ENCODE data around the gene NUDT4. TPM values are rescaled to one million over a fixed set of nuclear protein-coding genes. Genes with fewer than 3 reads are reported as not detected.

Gene NUDT4
- total RNA-seq, 2 experiments from 2014 or later, result 52.2 to 53.1 TPM

DNA sequence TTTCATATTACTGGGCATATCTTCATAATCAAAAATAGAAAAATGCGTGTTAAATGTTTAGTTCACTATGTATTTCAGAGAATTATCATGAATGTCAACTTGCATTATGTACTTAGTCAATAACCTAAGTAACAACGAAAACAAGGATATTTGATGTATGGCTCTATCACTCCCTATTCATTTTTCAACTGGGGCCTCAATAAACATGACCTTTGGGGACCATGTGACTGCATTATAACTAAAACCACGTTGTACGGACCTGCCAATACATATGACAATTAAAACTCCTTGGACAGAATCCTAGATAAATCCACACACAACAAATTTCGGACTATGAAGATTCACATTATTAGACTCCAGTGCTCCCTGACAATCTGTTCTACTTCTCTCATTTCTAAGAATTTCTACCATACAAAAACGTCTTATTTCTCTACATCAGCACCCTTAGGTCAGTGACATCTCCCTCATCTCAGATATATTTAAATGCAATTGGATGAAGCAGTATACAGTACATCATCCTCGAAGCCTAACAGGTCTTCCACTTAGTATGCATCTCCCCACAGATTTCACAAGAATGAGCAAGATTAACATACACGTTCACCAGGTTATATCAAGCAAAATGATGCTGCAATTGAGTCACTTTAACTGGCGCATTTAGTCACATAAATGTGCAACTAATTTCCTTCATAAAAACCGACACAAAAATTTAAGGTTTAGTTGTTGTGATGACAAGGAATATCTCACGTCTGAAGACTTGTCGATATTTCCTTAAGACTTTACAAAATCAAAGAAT lies 62.5 kb downstream of the NUDT4 start:
- no peak for DNase-seq
- H3K36me3 Mint-ChIP-seq (ENCODE audit: low read depth), result peaks cover 6% of the 10 kb centered on the region
- peak overlapping the region; percentile 90 for H3K4me3 Mint-ChIP-seq
- peaks cover 60% of the 10 kb centered on the region for H3K4me1 Mint-ChIP-seq (ENCODE audit: low read depth)
- H3K9me3 Mint-ChIP-seq, result no peaks in the 10 kb centered on the region
- CTCF ChIA-PET, result no interaction called here
- no peaks in the 10 kb centered on the region for H3K27me3 Mint-ChIP-seq (ENCODE audit: low read depth)
- H3K27ac Mint-ChIP-seq, result peak overlapping the region; percentile 91
- intact Hi-C loops (cut with micrococcal nuclease), result loop anchor here (5.0 kb wide), 3 partner anchors 342 to 662 kb away; no protein-coding TSS in a partner anchor

DNA sequence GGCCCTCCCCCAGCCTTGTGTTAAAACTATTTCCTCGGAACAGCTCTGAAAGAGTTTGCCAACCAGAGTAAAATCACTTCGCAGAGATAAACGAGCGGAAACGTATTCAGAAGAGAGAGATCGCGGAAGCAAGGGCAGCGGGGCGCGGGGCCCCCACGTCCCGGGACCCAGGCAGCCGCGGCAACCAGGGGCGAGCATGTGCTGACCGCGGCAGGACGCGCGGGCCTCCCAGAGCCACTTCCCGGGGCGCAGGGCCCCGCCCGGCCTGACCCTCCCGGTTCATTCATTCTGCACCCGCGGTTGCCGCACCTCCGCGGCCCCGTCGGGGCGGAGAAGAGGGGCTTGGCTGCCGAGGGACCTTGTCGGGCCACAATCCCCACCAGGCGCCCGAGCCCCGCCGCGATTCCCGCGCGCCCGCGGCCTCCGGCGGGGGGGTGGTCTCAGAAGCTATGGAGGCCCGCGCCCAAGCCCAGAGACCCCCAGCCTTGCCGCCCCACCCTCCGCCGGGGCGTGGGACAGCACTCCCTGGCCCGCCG lies 63.4 kb downstream of the NUDT4 start:
- Mint-ChIP-seq H3K9me3 (no peaks in the 10 kb centered on the region), H3K36me3 (ENCODE audit: low read depth) (peaks cover 6% of the 10 kb centered on the region)
- peak; percentile 45 for DNase-seq

DNA sequence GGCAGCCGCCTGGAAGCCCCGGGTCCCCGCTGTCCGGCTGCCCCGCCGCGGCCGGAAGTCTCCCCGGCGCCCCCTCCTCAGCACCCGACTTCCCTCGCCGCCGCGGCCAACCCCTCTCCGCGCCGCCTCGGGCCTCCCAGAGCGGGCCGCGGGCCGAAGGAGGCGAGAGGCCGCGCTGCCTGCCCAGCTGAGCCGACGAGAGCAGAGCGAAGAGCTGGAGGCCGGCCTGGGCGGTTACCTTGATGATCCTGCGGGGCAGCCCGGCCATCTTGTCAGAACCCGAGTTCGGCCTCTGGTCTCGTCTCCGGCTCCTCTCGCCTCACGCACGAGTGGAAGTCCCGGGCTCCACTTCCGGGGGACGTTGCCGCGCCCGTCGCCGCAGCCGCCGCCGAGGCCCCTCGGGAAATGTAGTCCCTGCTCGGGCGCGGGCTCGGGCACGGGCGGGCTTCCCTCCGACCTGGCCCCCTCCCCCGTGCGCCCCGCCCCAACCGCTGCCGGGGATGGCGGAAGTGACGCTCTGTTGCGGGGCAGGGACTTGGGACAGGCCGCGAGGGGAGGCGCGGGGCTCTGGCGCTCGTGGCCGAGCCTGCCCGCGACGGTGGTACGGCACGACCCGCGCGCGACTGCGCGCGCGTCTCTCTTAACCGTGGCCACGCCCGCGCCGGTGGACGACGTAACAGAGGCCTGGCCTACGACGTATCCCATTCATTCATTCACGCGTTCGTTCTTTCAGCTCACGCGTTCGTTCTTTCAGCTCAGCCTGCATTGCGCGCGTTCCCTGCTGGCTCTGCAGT lies 64.1 kb downstream of the NUDT4 start, which contains the start of gene UBE2N:
Gene UBE2N (minus strand): TSS at position 331 of the 794 bp plus-strand sequence. CDS start 63 bp downstream, at position 268.
- Mint-ChIP-seq H3K4me3 (peak within 1 kb of the TSS; percentile 95), H3K9me3 (no peaks in the 10 kb centered on the region), H3K36me3 (ENCODE audit: low read depth) (peaks cover 6% of the 10 kb centered on the region), H3K27ac (peak within 1 kb of the TSS; percentile 94), H3K4me1 (ENCODE audit: low read depth) (peaks cover 46% of the 10 kb centered on the region), H3K27me3 (ENCODE audit: low read depth) (no peaks in the 10 kb centered on the region)
- intact Hi-C loops (cut with micrococcal nuclease), result loop anchor here (1.0 to 5.0 kb wide), 9 partner anchors 25 to 660 kb away; partner anchors contain the start of genes CRADD, EEA1, MRPL42 and NUDT4
- CTCF ChIA-PET, result interaction anchor here (0.7 to 1.1 kb wide), 2 partner anchors 26 to 200 kb away, joined by 3 to 4 read pairs; partner anchors contain the start of gene MRPL42
- DNase-seq, result peak; percentile 96

More for the DNA sequence above, 63.4 kb downstream of the NUDT4 start:
- Mint-ChIP-seq H3K27ac (peak overlapping the region; percentile 91), H3K4me1 (ENCODE audit: low read depth) (peaks cover 53% of the 10 kb centered on the region), H3K4me3 (peak overlapping the region; percentile 90), H3K27me3 (ENCODE audit: low read depth) (no peaks in the 10 kb centered on the region)
- CTCF ChIA-PET, result no interaction called here
- intact Hi-C loops (cut with micrococcal nuclease), result loop anchor here (5.0 kb wide), 3 partner anchors 341 to 661 kb away; no protein-coding TSS in a partner anchor

DNA sequence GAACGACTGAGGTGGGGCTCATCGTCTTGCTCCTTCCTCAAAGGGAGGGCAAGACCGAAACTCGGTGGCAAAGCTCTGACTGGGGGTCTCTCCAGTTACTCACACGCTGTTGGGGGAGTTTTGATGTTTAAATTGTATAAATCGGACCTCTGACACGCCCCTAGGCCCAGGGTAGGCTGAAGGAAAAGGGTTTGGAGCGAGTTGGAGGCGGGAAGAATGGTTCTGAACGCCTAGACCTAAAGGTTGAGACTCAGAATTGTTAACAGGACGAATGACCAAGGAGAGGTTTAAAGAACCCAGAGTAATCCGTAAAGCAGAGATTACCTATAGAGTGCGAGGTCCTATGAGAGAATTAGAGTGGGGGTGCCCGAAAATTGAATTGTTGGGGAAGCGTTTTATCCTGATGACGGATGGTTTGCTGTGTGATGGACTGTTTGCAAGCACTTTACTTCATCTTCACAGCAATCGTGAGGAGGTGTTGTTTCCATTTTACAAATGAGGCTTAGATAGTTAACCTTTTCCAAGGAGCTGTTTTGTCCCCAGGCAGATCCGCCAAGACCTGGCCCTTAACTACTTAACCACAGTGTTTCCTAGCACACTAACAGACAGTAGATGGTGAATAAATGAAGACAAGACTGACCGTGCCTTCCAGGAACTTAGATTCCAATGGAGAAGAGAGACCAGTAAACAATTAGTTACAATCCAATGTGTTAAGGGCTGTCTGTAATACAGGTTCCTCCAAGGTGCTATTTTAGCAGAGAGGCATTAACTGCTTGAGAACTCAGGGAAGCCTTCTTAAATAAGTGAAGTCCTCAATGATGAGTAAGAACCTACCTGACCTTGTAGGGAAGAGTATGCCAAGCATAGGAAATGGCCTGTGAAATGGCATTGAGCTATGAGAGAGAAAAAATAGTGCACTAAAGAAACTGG lies 65.0 kb downstream of the NUDT4 start:
- peak overlapping the region; percentile 95 for H3K4me3 Mint-ChIP-seq
- peaks cover 46% of the 10 kb centered on the region for H3K4me1 Mint-ChIP-seq (ENCODE audit: low read depth)
- peaks cover 6% of the 10 kb centered on the region for H3K36me3 Mint-ChIP-seq (ENCODE audit: low read depth)
- CTCF ChIA-PET, result interaction anchor here (0.6 to 1.6 kb wide), 4 partner anchors 25 to 354 kb away, joined by 3 to 5 read pairs (median 4); partner anchors contain the start of gene MRPL42
- H3K9me3 Mint-ChIP-seq, result no peaks in the 10 kb centered on the region
- no peak for DNase-seq
- peak overlapping the region; percentile 94 for H3K27ac Mint-ChIP-seq
- intact Hi-C loops (cut with micrococcal nuclease), result loop anchor here (1.0 to 5.0 kb wide), 9 partner anchors 25 to 660 kb away; partner anchors contain the start of genes CRADD, EEA1, MRPL42 and NUDT4
- H3K27me3 Mint-ChIP-seq (ENCODE audit: low read depth), result no peaks in the 10 kb centered on the region

DNA sequence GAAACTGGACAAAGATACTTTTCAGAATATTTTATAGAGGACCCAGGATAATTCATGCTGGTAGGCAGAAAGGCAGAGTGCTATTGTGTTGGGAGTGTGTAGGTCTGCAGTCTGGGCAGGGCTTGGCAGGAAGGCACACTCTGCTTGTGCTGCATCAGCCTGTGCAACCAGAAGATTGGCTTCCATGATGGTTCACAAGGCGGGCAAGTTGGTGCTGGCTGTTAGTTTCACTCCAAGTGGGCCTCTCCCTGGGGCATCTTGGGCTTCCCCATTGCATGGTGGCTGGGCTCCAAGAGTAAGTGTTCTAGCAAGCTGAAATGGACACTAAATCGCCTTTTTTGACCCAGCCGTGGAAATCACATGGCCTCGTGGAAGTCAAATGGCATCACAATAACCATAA lies 65.9 kb downstream of the NUDT4 start:
- Mint-ChIP-seq H3K4me3 (no peak overlapping the region), H3K9me3 (no peaks in the 10 kb centered on the region), H3K4me1 (ENCODE audit: low read depth) (peaks cover 44% of the 10 kb centered on the region), H3K36me3 (ENCODE audit: low read depth) (peaks cover 6% of the 10 kb centered on the region), H3K27me3 (ENCODE audit: low read depth) (no peaks in the 10 kb centered on the region), H3K27ac (no peak overlapping the region)
- DNase-seq, result peak; percentile 11
- intact Hi-C loops (cut with micrococcal nuclease), result loop anchor here (2.0 to 5.0 kb wide), 5 partner anchors 127 to 659 kb away; no protein-coding TSS in a partner anchor
- CTCF ChIA-PET, result interaction anchor here (1.6 kb wide), 1 partner anchor 24 kb away, joined by 5 read pairs; the partner anchor contains the start of gene MRPL42

DNA sequence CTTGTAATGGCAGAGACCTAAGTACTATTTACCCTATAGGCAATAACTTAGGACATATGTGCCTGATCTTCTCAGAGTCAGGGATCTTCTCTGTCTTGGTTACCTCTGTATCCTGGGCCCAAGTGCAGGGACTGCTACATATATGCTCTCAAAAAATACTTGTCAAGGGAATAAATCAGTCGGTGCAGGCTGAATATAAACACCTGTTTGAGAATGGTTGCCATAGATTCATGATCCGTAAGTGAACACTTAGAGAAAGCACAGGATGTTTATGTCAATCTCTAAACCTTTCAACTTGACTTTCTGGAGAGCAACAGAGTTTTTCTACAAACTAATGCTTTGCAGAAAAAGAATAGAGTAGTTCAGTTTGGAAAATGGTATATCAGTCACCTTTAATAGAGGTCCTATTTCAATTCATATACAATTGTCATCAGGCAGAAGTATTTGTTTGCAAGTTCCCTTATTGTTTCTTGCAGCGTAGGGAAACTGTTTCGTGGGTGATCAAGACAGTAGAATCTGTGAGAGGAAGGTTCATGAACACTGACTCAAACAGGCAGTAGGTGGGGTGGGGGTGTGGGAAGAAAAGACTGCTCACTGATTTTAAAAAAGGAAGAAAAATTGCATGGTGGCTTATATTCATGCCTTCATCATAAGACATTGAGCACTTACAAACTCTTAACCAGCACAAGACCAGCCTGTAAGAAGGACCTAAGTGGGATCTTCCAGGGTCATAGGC lies 70.0 kb downstream of the NUDT4 start:
- CTCF ChIA-PET, result interaction anchor here (1.0 kb wide), 1 partner anchor 20 kb away, joined by 4 read pairs; the partner anchor contains the start of gene MRPL42

DNA sequence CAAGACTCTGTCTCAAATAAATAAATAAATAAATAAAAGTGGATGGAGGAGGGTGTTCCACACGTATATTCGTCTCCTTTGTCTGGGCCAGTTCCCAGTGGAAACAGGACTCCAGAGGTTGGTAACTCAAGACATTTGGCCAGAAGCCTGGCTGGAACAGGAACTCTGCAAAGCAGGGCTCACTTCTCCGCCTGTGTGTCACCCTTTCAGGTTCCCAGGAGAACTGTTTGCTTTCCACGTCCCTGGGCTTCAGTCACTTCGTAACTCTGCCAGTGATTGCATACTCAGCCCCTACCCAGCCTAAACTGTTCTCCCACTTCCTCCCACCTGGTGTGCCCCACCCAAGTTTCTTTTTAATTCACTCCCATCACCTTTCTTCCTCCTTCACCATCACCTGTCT lies 71.1 kb downstream of the NUDT4 start:
- no peaks in the 10 kb centered on the region for H3K27me3 Mint-ChIP-seq (ENCODE audit: low read depth)
- CTCF ChIA-PET, result interaction anchor here (0.6 kb wide), 1 partner anchor 450 kb away, joined by 3 read pairs; no protein-coding TSS in a partner anchor
- no peaks in the 10 kb centered on the region for H3K9me3 Mint-ChIP-seq
- H3K36me3 Mint-ChIP-seq (ENCODE audit: low read depth), result no peaks in the 10 kb centered on the region
- DNase-seq, result no peak
- peak overlapping the region; percentile 47 for H3K27ac Mint-ChIP-seq
- intact Hi-C loops (cut with micrococcal nuclease), result loop anchor here (1.0 kb wide), 1 partner anchor 19 kb away; the partner anchor contains the start of gene MRPL42
- no peak overlapping the region for H3K4me3 Mint-ChIP-seq
- peaks cover 22% of the 10 kb centered on the region for H3K4me1 Mint-ChIP-seq (ENCODE audit: low read depth)

More for the DNA sequence above, 70.0 kb downstream of the NUDT4 start:
- no peaks in the 10 kb centered on the region for H3K27me3 Mint-ChIP-seq (ENCODE audit: low read depth)
- peak overlapping the region; percentile 42 for H3K27ac Mint-ChIP-seq
- H3K36me3 Mint-ChIP-seq (ENCODE audit: low read depth), result no peaks in the 10 kb centered on the region
- intact Hi-C loops (cut with micrococcal nuclease), result loop anchor here (1.0 kb wide), 1 partner anchor 20 kb away; the partner anchor contains the start of gene MRPL42
- no peaks in the 10 kb centered on the region for H3K9me3 Mint-ChIP-seq
- H3K4me1 Mint-ChIP-seq (ENCODE audit: low read depth), result peaks cover 29% of the 10 kb centered on the region
- peak; percentile 62 for DNase-seq
- no peak overlapping the region for H3K4me3 Mint-ChIP-seq

DNA sequence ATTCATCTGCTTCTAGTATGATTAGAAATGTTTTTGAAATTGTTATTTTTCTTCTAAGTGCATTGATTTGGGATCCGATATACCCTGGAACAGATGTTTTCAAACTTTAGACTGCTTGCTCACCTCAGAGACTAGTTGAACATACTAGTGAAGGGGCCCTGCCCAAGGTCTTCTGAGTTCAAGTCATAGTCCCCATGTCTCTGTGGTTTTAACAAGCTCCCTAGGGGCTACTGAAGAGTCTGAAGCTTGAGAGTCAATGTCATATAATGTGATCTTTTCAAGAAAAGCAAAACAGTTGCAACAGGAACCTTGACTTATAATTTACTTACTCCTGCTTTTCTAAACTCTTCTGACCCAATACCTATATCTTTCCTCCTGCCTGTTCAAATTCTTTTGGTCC lies 71.6 kb downstream of the NUDT4 start:
- no peak overlapping the region for H3K27ac Mint-ChIP-seq
- H3K4me3 Mint-ChIP-seq, result no peak overlapping the region
- no peaks in the 10 kb centered on the region for H3K36me3 Mint-ChIP-seq (ENCODE audit: low read depth)
- peaks cover 22% of the 10 kb centered on the region for H3K4me1 Mint-ChIP-seq (ENCODE audit: low read depth)
- H3K27me3 Mint-ChIP-seq (ENCODE audit: low read depth), result no peaks in the 10 kb centered on the region
- H3K9me3 Mint-ChIP-seq, result no peaks in the 10 kb centered on the region
- DNase-seq, result no peak
- CTCF ChIA-PET, result interaction anchor here (0.7 kb wide), 1 partner anchor 35 kb away, joined by 3 read pairs; no protein-coding TSS in a partner anchor
- intact Hi-C loops (cut with micrococcal nuclease), result no loop called here

DNA sequence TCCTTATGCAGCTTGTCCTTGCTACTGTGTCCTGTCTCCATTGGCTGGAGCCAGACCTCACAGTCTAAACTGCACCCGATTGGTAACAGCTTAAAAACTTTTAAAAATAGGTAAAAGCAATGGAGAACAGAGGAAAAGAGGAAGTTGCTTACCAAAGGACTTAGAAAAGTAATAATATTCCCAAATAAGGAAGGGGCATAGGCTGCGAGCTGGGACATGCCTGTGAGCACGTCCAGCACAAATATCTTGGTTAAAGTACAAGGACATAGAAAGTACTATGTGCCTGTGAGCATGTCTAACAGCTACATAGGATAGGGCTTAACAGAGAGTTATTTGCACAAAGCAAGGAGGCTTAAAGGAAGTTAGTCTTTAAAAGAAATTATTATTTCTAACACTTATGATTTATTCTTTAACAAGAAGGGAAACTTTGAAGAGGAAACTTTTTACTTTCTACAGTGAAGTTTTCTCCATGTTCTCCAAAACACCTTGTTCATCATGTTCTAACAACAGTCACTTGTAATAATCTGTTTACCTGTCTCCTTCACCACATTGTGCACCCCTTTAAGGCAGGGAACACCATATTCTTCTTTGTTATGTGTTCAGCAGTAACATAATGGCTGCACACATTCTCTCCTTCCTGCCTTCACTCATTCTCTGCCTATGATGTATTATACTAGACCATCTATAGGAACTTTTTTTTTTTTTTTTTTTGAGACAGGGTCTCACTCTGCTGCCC lies 73.9 kb downstream of the NUDT4 start:
- intact Hi-C loops (cut with micrococcal nuclease), result no loop called here
- H3K27me3 Mint-ChIP-seq (ENCODE audit: low read depth), result no peaks in the 10 kb centered on the region
- CTCF ChIA-PET, result no interaction called here
- H3K36me3 Mint-ChIP-seq (ENCODE audit: low read depth), result no peaks in the 10 kb centered on the region
- H3K4me1 Mint-ChIP-seq (ENCODE audit: low read depth), result peaks cover 22% of the 10 kb centered on the region
- no peaks in the 10 kb centered on the region for H3K9me3 Mint-ChIP-seq
- no peak overlapping the region for H3K4me3 Mint-ChIP-seq
- no peak overlapping the region for H3K27ac Mint-ChIP-seq
- no peak for DNase-seq

DNA sequence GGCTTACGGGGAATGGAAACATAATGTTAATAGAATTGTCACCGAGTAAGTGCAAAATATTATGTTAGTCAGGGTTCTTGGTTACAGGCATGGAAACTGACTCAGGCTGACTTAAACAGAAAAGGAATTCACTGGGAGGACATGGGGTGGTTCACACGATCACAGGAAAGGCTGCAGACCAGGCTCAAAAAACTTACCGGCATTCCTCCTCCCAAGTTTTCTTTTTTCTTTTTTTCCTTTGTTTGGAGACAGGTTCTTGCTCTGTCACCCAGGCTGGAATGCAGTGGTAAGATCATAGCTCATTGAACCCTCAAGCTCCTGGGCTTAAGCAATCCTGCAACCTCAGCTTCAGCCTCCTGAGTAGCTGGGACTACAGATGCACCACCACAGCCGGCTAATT lies 75.9 kb downstream of the NUDT4 start:
- intact Hi-C loops (cut with micrococcal nuclease), result no loop called here
- H3K4me3 Mint-ChIP-seq, result no peak overlapping the region
- H3K36me3 Mint-ChIP-seq (ENCODE audit: low read depth), result no peaks in the 10 kb centered on the region
- no peak overlapping the region for H3K27ac Mint-ChIP-seq
- CTCF ChIA-PET, result no interaction called here
- H3K4me1 Mint-ChIP-seq (ENCODE audit: low read depth), result peaks cover 8% of the 10 kb centered on the region
- H3K9me3 Mint-ChIP-seq, result no peaks in the 10 kb centered on the region
- no peaks in the 10 kb centered on the region for H3K27me3 Mint-ChIP-seq (ENCODE audit: low read depth)
- no peak for DNase-seq

Data from activated naive CD4-positive, alpha-beta T cell treated with anti-CD3 and anti-CD28 coated beads for 36 hours (primary cell).